GM21619 (cell line): ENCODE results near the gene SUN5.
A peak's percentile ranks its signal among the peaks of the same experiment; 100 is the strongest.
"Not testable (repeated sequence)": the region's sequence is repeated elsewhere in the genome, so short reads cannot be mapped to it uniquely, and the experiment has no call there.

Experiments used
- ATAC-seq: cut with Tn5 transposase; IDR thresholded peaks from one replicate; pipeline ENCODE4 v1.9.1; 2021; ENCODE audit not compliant: unreplicated experiment

The SUN5 gene

DNA sequence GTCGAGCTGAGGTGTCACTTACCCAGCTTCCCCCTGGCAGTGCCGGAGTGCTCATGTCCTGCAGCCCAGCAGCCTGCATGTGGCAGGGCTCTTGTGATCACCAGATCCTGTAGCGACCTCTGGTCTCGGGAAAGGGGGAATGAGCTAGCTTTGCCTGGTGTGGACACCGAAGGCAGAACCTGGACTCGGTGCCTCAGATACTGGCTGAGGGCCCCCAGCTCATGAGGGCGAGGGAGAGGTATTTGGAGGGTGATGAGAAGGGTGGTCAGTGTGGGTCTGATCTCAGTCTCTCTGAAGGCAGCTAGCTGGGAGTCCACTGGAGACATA is 26.3 kb downstream of the SUN5 start:
- ATAC-seq: no peak

DNA sequence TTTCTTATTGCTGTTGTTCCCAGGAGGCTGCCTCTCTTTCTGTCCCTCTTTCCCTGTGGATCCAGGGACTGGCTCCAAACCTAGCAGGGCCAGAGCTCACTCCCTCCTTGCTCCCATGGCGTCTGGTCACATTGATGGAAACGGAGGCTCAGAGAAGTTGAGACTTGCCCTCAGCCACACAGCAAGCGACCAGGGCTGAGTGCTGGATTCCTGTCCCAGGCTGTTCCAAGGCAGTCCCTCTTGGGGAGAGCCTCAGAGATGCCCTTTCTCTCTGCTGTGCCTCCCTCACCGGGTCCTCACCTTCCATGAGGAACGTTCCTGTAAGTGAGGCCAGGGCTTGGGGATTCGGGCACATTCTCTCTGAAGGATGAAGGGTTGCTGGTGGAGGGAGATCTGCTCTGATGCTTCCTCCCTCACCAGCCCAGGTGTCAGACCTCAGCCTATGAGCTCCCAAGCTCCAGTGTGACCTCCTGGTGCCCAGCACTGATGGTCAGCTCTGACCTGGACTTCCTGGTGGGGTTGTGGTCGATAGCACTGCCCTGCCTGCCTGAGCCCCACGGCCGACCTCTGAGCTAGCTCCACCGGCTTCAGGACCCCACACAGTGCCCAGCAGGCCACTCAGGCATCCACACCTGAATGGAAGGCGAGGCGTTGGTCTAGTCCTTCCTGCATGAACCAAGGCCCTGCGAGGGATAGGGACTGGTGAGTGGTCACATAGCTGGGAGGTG is 26.8 kb downstream of the SUN5 start:
- no peak for ATAC-seq

- no peak for ATAC-seq
Observed at GRCh38 chr20:32976746-32977145, 27.5 kb downstream of the SUN5 start.

DNA sequence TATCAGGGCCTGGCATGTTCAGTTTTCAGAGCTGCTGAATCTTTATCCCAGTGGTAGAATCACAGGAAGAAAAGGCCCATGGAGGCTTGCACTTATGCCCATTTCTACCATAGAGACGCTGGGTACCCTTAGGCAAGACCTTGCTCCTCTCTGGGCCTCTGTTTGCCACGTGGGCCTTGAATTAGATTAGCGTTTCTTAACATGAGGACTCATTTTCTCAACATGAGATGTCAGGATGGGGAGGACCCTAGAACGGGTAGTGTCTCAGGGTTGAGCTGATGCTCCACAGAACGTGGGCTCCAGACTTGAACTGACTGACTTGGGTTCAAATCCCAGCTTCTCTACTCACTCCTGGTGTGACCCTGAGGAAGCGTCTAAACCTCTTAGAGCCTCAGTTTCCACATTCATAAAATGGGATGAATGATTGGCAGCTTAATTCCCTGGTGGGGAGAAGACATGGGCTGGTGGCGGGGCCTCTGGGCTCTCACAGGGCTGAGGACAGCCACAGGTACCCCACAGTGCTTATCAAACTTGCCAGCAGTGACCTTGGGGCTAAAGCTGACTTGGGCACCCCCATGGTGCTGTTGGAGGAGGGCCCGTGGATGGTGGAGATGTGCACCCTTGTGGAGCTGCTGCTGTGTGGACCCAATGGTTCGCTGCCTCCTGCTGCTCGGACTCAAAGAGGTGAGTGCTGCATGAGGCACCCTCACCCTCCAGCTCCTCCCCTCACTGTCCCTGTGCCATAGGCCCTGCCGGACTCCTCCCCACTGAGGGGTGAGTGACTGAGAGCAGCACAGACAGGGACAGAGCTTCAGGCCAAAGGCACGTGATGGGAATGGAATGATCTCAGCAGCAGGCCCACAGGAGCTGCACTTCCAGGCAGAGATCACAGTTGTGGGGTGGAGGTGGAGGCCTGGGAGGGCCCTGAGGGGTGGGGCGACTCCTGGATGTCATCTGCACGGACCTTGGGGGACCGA is 28.2 kb downstream of the SUN5 start:
- ATAC-seq: no peak

GRCh38 chr20:32975121-32975520 is 29.1 kb downstream of the SUN5 start:
- not testable (repeated sequence) for ATAC-seq

- ATAC-seq: not testable (repeated sequence)
Observed at GRCh38 chr20:32974204-32975064, 29.8 kb downstream of the SUN5 start.

DNA sequence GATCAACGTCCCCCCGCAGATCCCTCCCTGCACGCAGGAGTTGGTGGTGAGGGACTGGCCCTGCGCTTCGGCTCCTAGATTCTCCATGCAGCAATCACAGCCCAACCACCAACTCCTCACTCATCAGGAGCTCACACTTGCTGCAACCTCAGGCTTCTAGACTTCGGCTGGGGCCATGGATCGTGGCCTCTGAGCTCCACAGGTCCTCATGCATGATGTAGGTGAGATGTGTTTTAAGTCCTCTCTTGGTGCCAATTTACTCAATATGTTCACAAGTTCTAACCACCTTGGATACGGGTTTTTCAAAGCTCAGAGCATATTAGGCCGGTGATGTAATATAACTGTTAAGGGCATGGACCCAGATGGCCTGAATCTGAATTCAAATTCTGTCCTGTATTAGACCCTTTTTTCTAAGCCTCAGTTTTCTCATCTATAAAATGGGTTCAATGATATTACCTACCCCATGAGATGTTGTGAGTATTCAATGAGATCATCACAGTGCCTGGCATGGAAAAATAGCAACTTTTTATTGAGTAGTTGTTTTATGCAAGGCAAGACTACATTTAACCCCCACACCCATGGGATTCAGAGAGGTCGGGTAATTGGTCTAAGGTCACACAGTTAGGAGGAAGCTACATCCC is 31.0 kb downstream of the SUN5 start:
- no peak for ATAC-seq

- peak; percentile 81 for ATAC-seq
Observed at GRCh38 chr20:32972181-32973076, 31.8 kb downstream of the SUN5 start.

DNA sequence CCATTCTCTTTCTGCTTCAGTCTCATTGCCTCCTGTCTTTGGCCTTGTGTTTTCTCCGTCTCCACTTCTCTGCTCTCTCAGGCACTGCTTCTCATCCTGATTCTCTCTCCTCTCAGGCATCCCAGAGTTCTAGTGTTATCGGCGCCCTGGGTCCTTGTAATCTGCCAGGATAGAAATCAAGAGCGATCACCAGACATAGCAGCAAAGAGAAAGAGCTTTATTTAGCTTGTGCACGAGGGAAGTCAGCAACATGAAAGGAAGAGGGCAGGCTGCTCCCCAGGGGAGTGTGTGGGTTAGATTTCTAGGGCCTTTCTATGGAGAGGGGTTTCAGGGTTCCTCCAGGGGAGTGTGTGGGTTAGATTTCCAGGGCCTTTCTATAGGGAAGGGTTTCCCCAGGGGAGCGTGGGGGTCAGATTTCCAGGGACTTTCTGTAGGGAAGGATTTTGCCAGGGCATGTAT is 32.5 kb downstream of the SUN5 start:
- ATAC-seq: peak; percentile 19

DNA sequence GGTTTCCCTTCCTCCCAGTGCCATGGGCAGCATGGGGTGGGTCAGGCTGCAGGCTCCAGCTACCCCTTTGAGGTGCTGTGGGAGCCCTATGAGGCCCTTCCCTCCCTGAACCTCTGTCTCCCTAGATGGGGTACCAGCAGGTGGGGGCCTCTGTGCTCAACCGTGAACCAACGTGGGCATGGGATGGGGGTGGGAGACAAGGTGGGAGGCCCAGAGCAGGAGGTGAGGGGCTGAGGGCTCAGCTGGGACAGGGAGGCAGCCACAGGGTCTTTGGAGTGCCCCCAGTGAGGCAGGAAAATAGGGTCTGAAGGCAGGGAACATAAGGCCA is 33.3 kb downstream of the SUN5 start:
- ATAC-seq: no peak

GRCh38 chr20:32970115-32970972 is 33.9 kb downstream of the SUN5 start:
- no peak for ATAC-seq

DNA sequence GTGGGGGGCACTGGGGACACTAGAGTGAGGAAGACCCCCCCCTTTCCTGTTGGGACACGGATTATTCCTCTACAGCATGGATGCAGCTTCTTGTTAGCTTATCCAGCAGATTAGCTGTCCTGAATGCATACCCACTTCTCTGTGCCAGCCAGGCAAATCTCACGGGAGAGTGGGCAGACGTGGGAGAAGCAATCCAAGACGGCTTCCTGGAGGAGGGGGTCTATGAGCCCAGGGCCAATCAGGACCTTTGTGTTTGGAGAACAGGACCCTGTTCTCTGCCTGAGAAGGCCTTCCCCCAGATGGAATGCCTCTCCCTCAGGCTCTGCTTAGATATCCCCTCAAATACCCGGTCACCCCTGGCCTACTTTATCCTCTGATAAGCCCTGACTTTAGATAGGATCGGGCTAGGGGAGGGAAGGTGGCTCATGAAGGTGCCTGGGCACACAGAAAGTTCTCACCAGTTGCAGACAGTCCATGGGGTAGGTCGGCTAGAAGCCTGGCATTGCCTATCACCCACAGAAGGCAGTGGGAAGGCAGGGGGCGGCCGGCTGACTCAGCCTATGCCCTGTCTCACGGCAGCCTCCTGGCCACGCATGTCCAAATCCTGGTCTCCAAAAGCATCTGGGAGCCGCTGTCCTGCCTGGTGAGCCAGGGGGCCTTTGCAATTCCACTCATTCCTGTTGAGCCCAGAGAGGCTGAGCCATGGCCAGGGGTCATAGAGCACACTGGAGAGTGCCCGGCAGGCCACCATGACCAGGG is 34.7 kb downstream of the SUN5 start:
- no peak for ATAC-seq

GRCh38 chr20:32968478-32969241 is 35.6 kb downstream of the SUN5 start:
- ATAC-seq: no peak

- ATAC-seq: no peak
Observed at GRCh38 chr20:32967961-32968457, 36.2 kb downstream of the SUN5 start.

- ATAC-seq: no peak
Observed at GRCh38 chr20:32966881-32967781, 37.1 kb downstream of the SUN5 start.

- ATAC-seq: no peak
Observed at GRCh38 chr20:32966382-32966781, 37.9 kb downstream of the SUN5 start.
